ENCODE measurements around the gene PAGE2B. TPM values are rescaled to one million over a fixed set of nuclear protein-coding genes. Genes with fewer than 3 reads are reported as not detected.

PAGE2B gene
- total RNA-seq, 1 experiment from 2014 or later, result not detected

- Histone ChIP-seq H3K4me3 (ENCODE audit: low read depth in 2 of 2, low read length in 2 of 2) (no peak within 1 kb of the TSS), H3K9me3 (ENCODE audit: control insufficient read depth, insufficient read depth, low read depth, low read length) (no peaks in the 10 kb centered on the region), H3K27ac (ENCODE audit: low read length) (no peak within 1 kb of the TSS), H3K36me3 (ENCODE audit: control insufficient read depth, insufficient read depth, low read length) (no peaks in the 10 kb centered on the region), H3K4me1 (ENCODE audit: control insufficient read depth, insufficient read depth, low read length) (no peaks in the 10 kb centered on the region), H3K27me3 (ENCODE audit: control insufficient read depth, insufficient read depth, low read length) (no peaks in the 10 kb centered on the region)
- in situ Hi-C loops (cut with HindIII; ENCODE audit: low pct_unique_long_range_greater_than_20kb, low sequenced_read_pairs) (no loop called here), intact Hi-C loops (cut with micrococcal nuclease; ENCODE audit: unreplicated experiment) (no loop called here)
- no peak for DNase-seq (ENCODE audit: low read depth, low spot score)
- BruUV-seq (replicated peaks), result no TSS peak
- CTCF ChIA-PET, result no interaction called here
- POLR2A ChIA-PET, result no interaction called here
- TF ChIP-seq POLR2AphosphoS5 (IDR thresholded peaks at IDR 0.05; ENCODE audit: low read depth, low read length) (no peak), SIN3A (IDR thresholded peaks at IDR 0.05; ENCODE audit: borderline replicate concordance, insufficient read depth, low read depth, low read length) (no peak), REST (IDR thresholded peaks at IDR 0.05; ENCODE audit: insufficient read depth in 1 of 2, low read depth in 2 of 2, low read length in 1 of 2) (no peak), TCF7L2 (IDR thresholded peaks at IDR 0.05; ENCODE audit: low read depth, low read length) (no peak)
- ATAC-seq, result no peak
Measured at GRCh38 chrX:55088795-55089489, 14.1 kb downstream of the PAGE2B start, which contains the start of gene PAGE2. Gene PAGE2 (plus strand): TSS chrX:55089018. CDS start chrX:55090021, 1,003 bp downstream.

GRCh38 chrX:55098691-55099090, 23.9 kb downstream of the PAGE2B start:
- no peak for TF ChIP-seq SIN3A (IDR thresholded peaks at IDR 0.05; ENCODE audit: borderline replicate concordance, insufficient read depth, low read depth, low read length)
- no peak for TF ChIP-seq CTCF (IDR thresholded peaks at IDR 0.05)
- no peak for TF ChIP-seq TCF7L2 (IDR thresholded peaks at IDR 0.05; ENCODE audit: low read depth, low read length)
- TF ChIP-seq POLR2AphosphoS5 (IDR thresholded peaks at IDR 0.05; ENCODE audit: low read depth, low read length), result no peak
- no peak for TF ChIP-seq REST (IDR thresholded peaks at IDR 0.05; ENCODE audit: insufficient read depth in 1 of 2, low read depth in 2 of 2, low read length in 1 of 2)
- no peaks in the 10 kb centered on the region for H3K4me1 ChIP-seq (ENCODE audit: control insufficient read depth, insufficient read depth, low read length)
- H3K9me3 ChIP-seq (ENCODE audit: control insufficient read depth, insufficient read depth, low read depth, low read length), result no peaks in the 10 kb centered on the region
- H3K36me3 ChIP-seq (ENCODE audit: control insufficient read depth, insufficient read depth, low read length), result no peaks in the 10 kb centered on the region
- DNase-seq (ENCODE audit: low read depth, low spot score) (no peak), ATAC-seq (no peak)
- no peak overlapping the region for H3K27ac ChIP-seq (ENCODE audit: low read length)
- intact Hi-C loops (cut with micrococcal nuclease; ENCODE audit: unreplicated experiment), result no loop called here
- BruUV-seq (replicated peaks), result no TSS peak
- in situ Hi-C loops (cut with HindIII; ENCODE audit: low pct_unique_long_range_greater_than_20kb, low sequenced_read_pairs), result no loop called here
- ChIA-PET POLR2A (no interaction called here), CTCF (no interaction called here)
- no peaks in the 10 kb centered on the region for H3K27me3 ChIP-seq (ENCODE audit: control insufficient read depth, insufficient read depth, low read length)
- no peak overlapping the region for H3K4me3 ChIP-seq (ENCODE audit: low read depth in 2 of 2, low read length in 2 of 2)

Measured in Panc1 (cell line).